HepG2 (cell line): ENCODE results near the gene C6orf136. TPM values are rescaled to one million over a fixed set of nuclear protein-coding genes. Genes with fewer than 3 reads are reported as not detected.

ENCODE experiments used
- CBX1 ChIP-seq: IDR thresholded peaks from one replicate; pipeline ENCODE4 v1.6.1; 2016; ENCODE audit warnings: antibody characterized with exemption, low read depth
- EEA1 ChIP-seq: sonication (generic); formaldehyde crosslinking; IDR thresholded peaks from 2 replicates; pipeline ENCODE4 v1.5.1; 2020; ENCODE audit warnings: mild to moderate bottlenecking, missing genetic modification reagents, borderline replicate concordance
- HNRNPUL1 ChIP-seq: fragments of 200-400 bp; formaldehyde crosslinking; IDR thresholded peaks from 2 replicates; pipeline ENCODE4 v1.6.1; 2017; ENCODE audit warnings: low read depth, mild to moderate bottlenecking, low read length, moderate library complexity
- JUN ChIP-seq: sonication (generic); formaldehyde crosslinking; IDR thresholded peaks from 2 replicates; pipeline ENCODE4 v1.4.0; 2020; ENCODE audit warnings: mild to moderate bottlenecking, missing genetic modification reagents
- KLF6 ChIP-seq: IDR thresholded peaks from 2 replicates; pipeline ENCODE4 v1.8.0; 2016; ENCODE audit warnings: missing biosample characterization, missing genetic modification reagents
- MIER3 ChIP-seq: IDR thresholded peaks from 2 replicates; pipeline ENCODE4 v1.6.1; 2016; ENCODE audit warnings: missing compliant biosample characterization, borderline replicate concordance
- MTF2 ChIP-seq: sonication (generic); formaldehyde crosslinking; IDR thresholded peaks from 2 replicates; pipeline ENCODE4 v1.5.0; 2020; ENCODE audit warnings: missing genetic modification reagents, borderline replicate concordance
- NR2F1 ChIP-seq, 2 experiments: fragments of 450-650 bp in 1 of 2; formaldehyde crosslinking in 1 of 2; IDR thresholded peaks; 2 replicates each; pipeline versions ENCODE4 v1.5.0 to v1.6.1; 2016 to 2020; ENCODE audit warnings: mild to moderate bottlenecking in 1 of 2, missing compliant biosample characterization in 1 of 2, missing genetic modification reagents in 1 of 2, moderate library complexity in 1 of 2
- PBX3 ChIP-seq: sonication (generic); formaldehyde crosslinking; IDR thresholded peaks from 2 replicates; pipeline ENCODE4 v1.8.1; 2023; ENCODE audit warnings: missing genetic modification reagents, inconsistent platforms, borderline replicate concordance
- RAD21 ChIP-seq: fragments of 450-650 bp; formaldehyde crosslinking; IDR thresholded peaks from 2 replicates; pipeline ENCODE4 v1.5.0; 2020; ENCODE audit warnings: mild to moderate bottlenecking
- RXRB ChIP-seq: IDR thresholded peaks from 2 replicates; pipeline ENCODE4 v1.6.1; 2016; ENCODE audit warnings: borderline replicate concordance, missing genetic modification reagents, missing compliant biosample characterization
- SP4 ChIP-seq: sonication (generic); formaldehyde crosslinking; IDR thresholded peaks from 2 replicates; pipeline ENCODE4 v1.8.1; 2023; ENCODE audit warnings: mild to moderate bottlenecking, missing genetic modification reagents
- TFDP1 ChIP-seq: IDR thresholded peaks from 2 replicates; pipeline ENCODE4 v1.6.1; 2016; ENCODE audit warnings: missing compliant biosample characterization, missing genetic modification reagents, borderline replicate concordance
- UBTF ChIP-seq: sonication (generic); formaldehyde crosslinking; IDR thresholded peaks from 2 replicates; pipeline ENCODE4 v1.4.0; 2020; ENCODE audit warnings: mild to moderate bottlenecking, missing genetic modification reagents
- ZFX ChIP-seq: sonication (generic); formaldehyde crosslinking; IDR thresholded peaks from 2 replicates; pipeline ENCODE4 v1.4.0; 2020; ENCODE audit warnings: mild to moderate bottlenecking, low read depth, missing genetic modification reagents, moderate library complexity
- ZNF280D ChIP-seq: sonication (generic); formaldehyde crosslinking; IDR thresholded peaks from 2 replicates; pipeline ENCODE4 v1.5.1; 2020; ENCODE audit warnings: mild to moderate bottlenecking, missing genetic modification reagents
- ZNF570 ChIP-seq: sonication (generic); formaldehyde crosslinking; IDR thresholded peaks from 2 replicates; pipeline ENCODE4 v1.4.0; 2020; ENCODE audit warnings: mild to moderate bottlenecking, missing genetic modification reagents, borderline replicate concordance
- ZNF790 ChIP-seq: sonication (generic); formaldehyde crosslinking; IDR thresholded peaks from 2 replicates; pipeline ENCODE4 v1.8.0; 2022; ENCODE audit warnings: missing genetic modification reagents, mild to moderate bottlenecking, borderline replicate concordance
- polyA plus RNA-seq, 8 experiments: library from polyadenylated mRNA; depleted of rRNA in 3 of 8; stranded (reverse) in 7 of 8; unstranded in 1 of 8; fragments of >200 nt; fragmentation: Illumina TruSeq in 4 of 8; extraction: Trizol in 4 of 8; gene quantifications; 2 replicates each; pipeline versions ENCODE4 v1.2.1 to v1.2.3, GENCODE V29; 2011 to 2016; ENCODE audit warnings: low read depth in 4 of 8, missing spikeins in 1 of 8, mixed read lengths in 1 of 8; ENCODE audit not compliant: insufficient read depth in 1 of 8
- total RNA-seq, 5 experiments: library from RNA; depleted of rRNA; stranded (reverse); fragments of >200 nt; fragmentation: Illumina TruSeq; extraction: Trizol; gene quantifications; 2 replicates each; pipeline ENCODE4 v1.2.3, GENCODE V29; 2016; ENCODE audit warnings: low read depth in 1 of 5

The C6orf136 gene
- total and polyA plus RNA-seq, 2 of the 13 experiments (the other 11 are each of a cell fraction or from before 2014, with no cell fraction given): 12.0 to 26.2 TPM

- peak; percentile 10; the same call in 1 of the 2 replicates for TF ChIP-seq TFDP1 (CRISPR knock-in tag)
- 0 out of 2 replicates have a peak, but pooled peaks have one; percentile 31 for TF ChIP-seq JUN (CRISPR knock-in tag)
- no peak for TF ChIP-seq MTF2
- TF ChIP-seq RXRB (CRISPR knock-in tag): no peak
- peak; percentile 42; the same call in 1 of the 2 replicates for TF ChIP-seq ZNF790
- 0 out of 2 replicates have a peak, but pooled peaks have one; percentile 42 for TF ChIP-seq EEA1 (CRISPR knock-in tag)
- TF ChIP-seq KLF6 (CRISPR knock-in tag): peak; percentile 81; the same call in 1 of the 2 replicates
- 0 out of 2 replicates have a peak, but pooled peaks have one; percentile 67 for TF ChIP-seq ZNF570 (CRISPR knock-in tag)
- TF ChIP-seq NR2F1 (CRISPR knock-in tag; IDR thresholded peaks at IDR 0.05): peak in 1 of 2 experiments; percentile 62; a peak in 2 of 4 replicates
- peak; percentile 11; the same call in 1 of the 2 replicates for TF ChIP-seq SP4 (CRISPR knock-in tag)
- peak; percentile 5; the same call in 1 of the 2 replicates for TF ChIP-seq RAD21
- peak; percentile 76 for TF ChIP-seq MIER3
- peak; percentile 65 for TF ChIP-seq CBX1
- TF ChIP-seq ZFX (CRISPR knock-in tag): peak; percentile 3; the same call in 1 of the 2 replicates
- TF ChIP-seq PBX3 (CRISPR knock-in tag): 0 out of 2 replicates have a peak, but pooled peaks have one; percentile 57
- TF ChIP-seq UBTF (CRISPR knock-in tag): peak; percentile 12; the same call in 1 of the 2 replicates
- TF ChIP-seq HNRNPUL1: 0 out of 2 replicates have a peak, but pooled peaks have one; percentile 54
- TF ChIP-seq ZNF280D (CRISPR knock-in tag): peak; percentile 54; the same call in 1 of the 2 replicates
Observed at GRCh38 chr6:30615219-30615957, 31.5 kb upstream of the C6orf136 start (continued).
